Liver (tissue), 9 donors: ENCODE data around the gene SEZ6L. TPM values are rescaled to one million over a fixed set of nuclear protein-coding genes. Genes with fewer than 3 reads are reported as not detected.

Experiments used
- DNase-seq: peaks from one replicate; pipeline ENCODE4 v3.0.0-alpha.2; 2017; ENCODE audit warnings: low spot score
- H3K27ac ChIP-seq, 2 donors: one replicate each; pipeline ENCODE4 v1.7.0; 2013; ENCODE audit warnings: inconsistent platforms in 2 of 2, low read length in 2 of 2, control low read depth in 1 of 2, low read depth in 1 of 2, mild to moderate bottlenecking in 1 of 2
- H3K27me3 ChIP-seq, 4 donors: one replicate each; pipeline versions ENCODE4 v1.6.1 to v1.7.0; 2013; ENCODE audit warnings: low read length in 3 of 4, inconsistent platforms in 1 of 4, mild to moderate bottlenecking in 1 of 4, moderate library complexity in 1 of 4; ENCODE audit not compliant: control insufficient read depth in 4 of 4, insufficient read depth in 4 of 4
- H3K36me3 ChIP-seq, 4 donors: one replicate each; pipeline versions ENCODE4 v1.6.1 to v1.7.0; 2013; ENCODE audit warnings: low read length in 3 of 4, mild to moderate bottlenecking in 3 of 4, low read depth in 1 of 4, moderate library complexity in 1 of 4; ENCODE audit not compliant: control insufficient read depth in 4 of 4, insufficient read depth in 3 of 4
- H3K4me1 ChIP-seq, 4 donors: one replicate each; pipeline versions ENCODE4 v1.6.1 to v1.7.0; 2013; ENCODE audit warnings: low read length in 3 of 4, mild to moderate bottlenecking in 3 of 4, moderate library complexity in 1 of 4; ENCODE audit not compliant: control insufficient read depth in 4 of 4, insufficient read depth in 4 of 4
- H3K4me3 ChIP-seq, 3 donors: one replicate each; pipeline versions ENCODE4 v1.6.1 to v1.7.0; 2013; ENCODE audit warnings: low read length in 3 of 3, control low read depth in 1 of 3, low read depth in 1 of 3, mild to moderate bottlenecking in 1 of 3
- H3K9ac ChIP-seq, 2 donors: one replicate each; pipeline ENCODE4 v1.7.0; 2013; ENCODE audit warnings: low read length in 2 of 2, mild to moderate bottlenecking in 2 of 2, moderate library complexity in 2 of 2, control low read depth in 1 of 2, low read depth in 1 of 2
- H3K9me3 ChIP-seq, 4 donors: one replicate each; pipeline versions ENCODE4 v1.6.1 to v1.7.0; 2013; ENCODE audit warnings: low read length in 3 of 4; ENCODE audit not compliant: control insufficient read depth in 4 of 4
- ATF3 ChIP-seq: IDR thresholded peaks from 2 replicates; pipeline ENCODE4 v1.6.1; 2016; ENCODE audit warnings: antibody characterized with exemption
- CTCF ChIP-seq: fragments of 150-350 bp; IDR thresholded peaks from 2 replicates; pipeline ENCODE4 v1.5.1; 2017; ENCODE audit warnings: improper control_type of control experiment, low read depth, low read length; ENCODE audit not compliant: missing input control
- FOXA1 ChIP-seq: IDR thresholded peaks from 2 replicates; pipeline ENCODE4 v1.6.1; 2016; ENCODE audit warnings: antibody characterized with exemption
- FOXA2 ChIP-seq: IDR thresholded peaks from 2 replicates; pipeline ENCODE4 v1.6.1; 2016; ENCODE audit warnings: antibody characterized with exemption
- HNF4A ChIP-seq, 2 donors: conservative IDR thresholded peaks; 2 replicates each; pipeline ENCODE4 v1.6.1; 2016; ENCODE audit warnings: antibody characterized with exemption in 2 of 2, mild to moderate bottlenecking in 2 of 2
- HNF4G ChIP-seq: IDR thresholded peaks from 2 replicates; pipeline ENCODE4 v1.6.1; 2016; ENCODE audit warnings: antibody characterized with exemption
- MAX ChIP-seq: IDR thresholded peaks from 2 replicates; pipeline ENCODE4 v1.6.1; 2016; ENCODE audit warnings: antibody characterized with exemption
- NR2F2 ChIP-seq: IDR thresholded peaks from 2 replicates; pipeline ENCODE4 v1.6.1; 2016; ENCODE audit warnings: antibody characterized with exemption
- REST ChIP-seq: IDR thresholded peaks from 2 replicates; pipeline ENCODE4 v1.6.1; 2016; ENCODE audit warnings: antibody characterized with exemption, mild to moderate bottlenecking
- SP1 ChIP-seq: IDR thresholded peaks from 2 replicates; pipeline ENCODE4 v1.6.1; 2018; ENCODE audit warnings: antibody characterized with exemption, mild to moderate bottlenecking
- YY1 ChIP-seq: IDR thresholded peaks from 2 replicates; pipeline ENCODE4 v1.6.1; 2016; ENCODE audit warnings: antibody characterized with exemption, mild to moderate bottlenecking
- WGBS: extraction: QIAGEN DNeasy Blood & Tissue Kit; methylation state at CpG from one replicate; pipeline ENCODE4 v1.1.7; 2013; 5-methylcytosine and 5-hydroxymethylcytosine counted together
- polyA plus RNA-seq, 2 donors: library from polyadenylated mRNA; stranded (reverse) in 1 of 2; unstranded in 1 of 2; fragments of 200-250 nt in 1 of 2; fragments of >200 nt in 1 of 2; fragmentation: Nextera tagmentation in 1 of 2; extraction: Ambion mirVana in 1 of 2; gene quantifications; one replicate each; pipeline versions ENCODE4 v1.2.1 to v1.2.3, GENCODE V29; 2013 to 2015
- total RNA-seq, 2 donors: library from RNA; depleted of rRNA; stranded (reverse); fragments of >200 nt; gene quantifications; one replicate each; pipeline ENCODE4 v1.2.3, GENCODE V29; 2014
- donor health status: healthy.
- donor health status: healthy.
- donor health status: healthy.
- donor health status: healthy.
- donor health status: healthy.

SEZ6L gene
- total and polyA plus RNA-seq, 4 donors: under 0.01 to 0.70 (median 0.08) TPM; not detected in 1

GRCh38 chr22:26246552-26246951, 77.3 kb downstream of the SEZ6L start:
- DNase-seq: no peak
- no peak for TF ChIP-seq CTCF
- no peak for TF ChIP-seq HNF4A (conservative IDR thresholded peaks at IDR 0.05)
- TF ChIP-seq HNF4G: no peak
- TF ChIP-seq NR2F2: no peak
- TF ChIP-seq FOXA2: no peak
- no peak for TF ChIP-seq SP1
- no peak for TF ChIP-seq YY1
- 69% methylated on average over 7 of the region's 7 CpGs for WGBS
- H3K4me3 ChIP-seq: no peak overlapping the region
- H3K9me3 ChIP-seq: peaks cover 0 to 3% (median 0%) of the 10 kb centered on the region in 4 donors
- H3K27ac ChIP-seq: no peak overlapping the region
- H3K27me3 ChIP-seq: peaks cover 0 to 3% (median 0%) of the 10 kb centered on the region in 4 donors
- no peaks in the 10 kb centered on the region for H3K4me1 ChIP-seq
- H3K36me3 ChIP-seq: no peaks in the 10 kb centered on the region
- H3K9ac ChIP-seq: no peak overlapping the region

- no peak overlapping the region for H3K27ac ChIP-seq
- no peaks in the 10 kb centered on the region for H3K4me1 ChIP-seq
- H3K27me3 ChIP-seq: peaks cover 0 to 7% (median 0%) of the 10 kb centered on the region in 4 donors
- H3K9me3 ChIP-seq: peaks cover 0 to 4% (median 0%) of the 10 kb centered on the region in 4 donors
- H3K36me3 ChIP-seq: no peaks in the 10 kb centered on the region
- DNase-seq: no peak
- H3K9ac ChIP-seq: no peak overlapping the region
- H3K4me3 ChIP-seq: no peak overlapping the region
- TF ChIP-seq ATF3: no peak
- 68% methylated on average over 5 of the region's 5 CpGs for WGBS
Measured at GRCh38 chr22:26251869-26252268, 82.6 kb downstream of the SEZ6L start.

- no peak overlapping the region for H3K27ac ChIP-seq
- peak; percentile 37 for DNase-seq
- H3K9me3 ChIP-seq: no peaks in the 10 kb centered on the region
- no peaks in the 10 kb centered on the region for H3K4me1 ChIP-seq
- no peak overlapping the region for H3K9ac ChIP-seq
- peaks cover 0 to 3% (median 2%) of the 10 kb centered on the region in 4 donors for H3K27me3 ChIP-seq
- no peak overlapping the region for H3K4me3 ChIP-seq
- 6% methylated on average over 6 of the region's 6 CpGs for WGBS
- H3K36me3 ChIP-seq: no peaks in the 10 kb centered on the region
- TF ChIP-seq FOXA1: no peak
- TF ChIP-seq FOXA2: no peak
- no peak for TF ChIP-seq MAX
- peak; percentile 98 for TF ChIP-seq REST
Measured at GRCh38 chr22:26259510-26259909, 90.2 kb downstream of the SEZ6L start.
